Activated CD8-positive, alpha-beta T cell treated with anti-CD3 and anti-CD28 coated beads for 36 hours (primary cell): ENCODE results near the gene APLP1. TPM values are rescaled to one million over a fixed set of nuclear protein-coding genes. Genes with fewer than 3 reads are reported as not detected.
"Not testable (repeated sequence)": the region's sequence is repeated elsewhere in the genome, so short reads cannot be mapped to it uniquely, and the experiment has no call there.

Source experiments
- ATAC-seq: fragments of 200-7000 bp; cut with Tn5 transposase; one replicate; pipeline ENCODE4 v1.10.0; 2021; ENCODE audit warnings: mild to moderate bottlenecking, moderate library complexity
- CTCF ChIA-PET: fragments of 350-600 bp; sonication (Branson Sonifier 250); formaldehyde crosslinking; loops from one replicate; lab custom pipeline; 2021; ENCODE audit warnings: antibody characterized with exemption; lab: Charles Lee
- POLR2A ChIA-PET: fragments of 350-600 bp; sonication (Branson Sonifier 250); formaldehyde crosslinking; loops from one replicate; lab custom pipeline; 2021; ENCODE audit warnings: antibody characterized with exemption; lab: Charles Lee
- DNase-seq: peaks from one replicate; pipeline ENCODE4 v3.0.0-alpha.2; 2020
- H3K27ac Mint-ChIP-seq: one replicate; pipeline ENCODE4 v1.8.0; 2021; ENCODE audit warnings: mild to moderate bottlenecking, mixed read lengths
- H3K27me3 Mint-ChIP-seq: one replicate; pipeline ENCODE4 v1.8.0; 2021; ENCODE audit warnings: mixed read lengths
- H3K36me3 Mint-ChIP-seq: one replicate; pipeline ENCODE4 v1.8.0; 2021; ENCODE audit warnings: low read depth, mixed read lengths
- H3K4me1 Mint-ChIP-seq: one replicate; pipeline ENCODE4 v1.8.0; 2021; ENCODE audit warnings: low read depth, mixed read lengths
- H3K4me3 Mint-ChIP-seq: one replicate; pipeline ENCODE4 v1.8.0; 2021; ENCODE audit warnings: mild to moderate bottlenecking, moderate library complexity, mixed read lengths
- H3K9me3 Mint-ChIP-seq: one replicate; pipeline ENCODE4 v1.8.0; 2021; ENCODE audit warnings: mixed read lengths
- CTCF ChIP-seq: fragments of 200-600 bp; IDR thresholded peaks from one replicate; pipeline ENCODE4 v1.8.0; 2022; ENCODE audit warnings: antibody characterized with exemption, mild to moderate bottlenecking
- intact Hi-C: fragments of 100-400 bp; cut with micrococcal nuclease; formaldehyde crosslinking; loops from one replicate; pipeline ENCODE4 v1.10.0; 2022
- total RNA-seq, 2 experiments: library from RNA; stranded (reverse); gene quantifications; one replicate each; pipeline ENCODE4 v1.2.3, GENCODE V29; 2021

Gene APLP1
- total RNA-seq, 2 experiments from 2014 or later = 2.0 to 2.1 TPM

DNA sequence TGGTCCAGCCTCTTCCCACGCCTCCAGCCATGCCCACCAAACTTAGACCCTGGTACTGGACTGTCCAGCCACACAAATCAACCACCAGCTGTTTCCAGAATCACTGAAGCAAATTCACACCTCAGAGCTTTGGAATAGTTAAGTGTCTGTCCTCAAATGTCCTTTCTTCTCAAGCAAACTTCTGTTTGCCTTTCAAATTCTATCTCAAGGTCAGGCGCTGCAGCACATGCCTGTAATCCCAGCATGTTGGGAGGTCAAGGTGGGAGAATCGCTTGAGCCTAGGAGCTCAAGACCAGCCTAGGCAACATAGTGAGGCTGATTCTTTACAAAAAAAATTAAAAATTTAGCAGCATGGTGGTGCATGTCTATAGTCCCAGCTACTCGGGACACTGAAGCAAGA, 36.3 kb upstream of the APLP1 start:
- DNase-seq (no peak), ATAC-seq (no peak)
- Mint-ChIP-seq H3K9me3 (no peaks in the 10 kb centered on the region), H3K4me3 (no peak overlapping the region), H3K36me3 (no peaks in the 10 kb centered on the region), H3K27me3 (peaks cover 22% of the 10 kb centered on the region), H3K27ac (no peak overlapping the region), H3K4me1 (no peaks in the 10 kb centered on the region)
- ChIA-PET POLR2A (interaction anchor here (0.5 kb wide), 1 partner anchor 186 kb away, joined by 4 read pairs; no protein-coding TSS in a partner anchor), CTCF (no interaction called here)
- intact Hi-C loops = no loop called here
- no peak for TF ChIP-seq CTCF

- peaks cover 16% of the 10 kb centered on the region for H3K27me3 Mint-ChIP-seq
- POLR2A ChIA-PET = interaction anchor here (0.7 kb wide), 1 partner anchor 158 kb away, joined by 3 read pairs; no protein-coding TSS in a partner anchor
Measured at GRCh38 chr19:35833972-35834371, 34.4 kb upstream of the APLP1 start.

GRCh38 chr19:35836096-35836495, 32.3 kb upstream of the APLP1 start:
- ATAC-seq, H3K9me3 Mint-ChIP-seq, H3K4me3 Mint-ChIP-seq, H3K36me3 Mint-ChIP-seq, intact Hi-C loops, POLR2A ChIA-PET, H3K27ac Mint-ChIP-seq, DNase-seq, H3K4me1 Mint-ChIP-seq: not testable (repeated sequence)
- H3K27me3 Mint-ChIP-seq = peaks cover 16% of the 10 kb centered on the region
- CTCF ChIA-PET = interaction anchor here (0.9 kb wide), 1 partner anchor 15 kb away, joined by 3 read pairs; no protein-coding TSS in a partner anchor

More at GRCh38 chr19:35833972-35834371, 34.4 kb upstream of the APLP1 start:
- DNase-seq = no peak
- CTCF ChIA-PET = no interaction called here
- H3K27ac Mint-ChIP-seq = no peak overlapping the region
- H3K4me3 Mint-ChIP-seq = no peak overlapping the region
- intact Hi-C loops = no loop called here
- no peaks in the 10 kb centered on the region for H3K9me3 Mint-ChIP-seq
- no peaks in the 10 kb centered on the region for H3K36me3 Mint-ChIP-seq
- H3K4me1 Mint-ChIP-seq = no peaks in the 10 kb centered on the region
- no peak for ATAC-seq
- TF ChIP-seq CTCF = no peak

GRCh38 chr19:35841961-35842595, 26.3 kb upstream of the APLP1 start:
- intact Hi-C loops = no loop called here
- ChIA-PET CTCF (no interaction called here), POLR2A (no interaction called here)
- ATAC-seq = no peak
- TF ChIP-seq CTCF = no peak
- Mint-ChIP-seq H3K27me3 (peaks cover 47% of the 10 kb centered on the region), H3K4me3 (no peak overlapping the region), H3K36me3 (no peaks in the 10 kb centered on the region), H3K9me3 (no peaks in the 10 kb centered on the region), H3K4me1 (peaks cover 14% of the 10 kb centered on the region), H3K27ac (no peak overlapping the region)
- no peak for DNase-seq

- H3K9me3 Mint-ChIP-seq = no peaks in the 10 kb centered on the region
- TF ChIP-seq CTCF = no peak
- H3K36me3 Mint-ChIP-seq = no peaks in the 10 kb centered on the region
- intact Hi-C loops = no loop called here
- POLR2A ChIA-PET = no interaction called here
- DNase-seq (no peak), ATAC-seq (no peak)
- CTCF ChIA-PET = no interaction called here
- H3K27ac Mint-ChIP-seq = no peak overlapping the region
- peaks cover 14% of the 10 kb centered on the region for H3K4me1 Mint-ChIP-seq
- H3K27me3 Mint-ChIP-seq = peaks cover 46% of the 10 kb centered on the region
- no peak overlapping the region for H3K4me3 Mint-ChIP-seq
Measured at GRCh38 chr19:35842666-35843272, 25.6 kb upstream of the APLP1 start.
